Heart left ventricle (tissue), 13 donors: ENCODE results near the gene TMEM222.

Source experiments
- CTCF ChIP-seq, 12 donors: fragments of 200-600 bp; sonication (generic) in 4 of 12; IDR thresholded peaks; one replicate each; pipeline versions ENCODE4 v1.5.0 to v1.8.0; 2018 to 2022; ENCODE audit warnings: antibody characterized with exemption in 12 of 12, mild to moderate bottlenecking in 5 of 12
- POLR2A ChIP-seq, 2 donors: fragments of 450-650 bp; IDR thresholded peaks; one replicate each; pipeline ENCODE4 v1.6.1; 2017; ENCODE audit warnings: antibody characterized with exemption in 2 of 2, mild to moderate bottlenecking in 2 of 2, moderate library complexity in 2 of 2
- donor health status: ischemic (EF 13 %, LVEDD 7.1; RV severe dilation, severe dysfunction).
- donor health status: DM: no; HTN: yes; CAD: no.
- donor health status: DM: no; HTN: no; CAD: no.
- donor health status: ischemic (EF 25% LVEDD 6.9; RV normal size, moderate dysfunction).
- donor health status: ischemic (EF 25% LVEDD 5.7; RV mildly dilated, moderate dysfunction).
- donor health status: ischemic (EF 35%, LVEDD 5.7; RV mildly dilated, moderate dysfunction).
- donor health status: nonischemic (EF 11% LVEDD 7.7; RV severe dilation, severe dysfunction).
- donor health status: DM: yes; HTN: yes; CAD: no.
- donor health status: PGD.
- donor health status: ischemic (EF 29% LVEDD 5.4; RV normal size, mild dysfunction).
- donor health status: nonischemic (EF 23%, LVEDD 6.1; RV moderate dilation, normal function).

GRCh38 chr1:27355683-27356082 lies 33.7 kb downstream of the TMEM222 start:
- TF ChIP-seq CTCF (IDR thresholded peaks at IDR 0.05) (no peak), POLR2A (IDR thresholded peaks at IDR 0.05) (no peak)
